Raji (cell line): Measurements from ENCODE around the gene SGIP1.

Source experiments
- POLR2A ChIP-seq: IDR thresholded peaks from 2 replicates; pipeline ENCODE4 v1.6.1; 2011; ENCODE audit warnings: low read depth, low read length, control low read depth; ENCODE audit not compliant: insufficient read depth

The SGIP1 gene

DNA sequence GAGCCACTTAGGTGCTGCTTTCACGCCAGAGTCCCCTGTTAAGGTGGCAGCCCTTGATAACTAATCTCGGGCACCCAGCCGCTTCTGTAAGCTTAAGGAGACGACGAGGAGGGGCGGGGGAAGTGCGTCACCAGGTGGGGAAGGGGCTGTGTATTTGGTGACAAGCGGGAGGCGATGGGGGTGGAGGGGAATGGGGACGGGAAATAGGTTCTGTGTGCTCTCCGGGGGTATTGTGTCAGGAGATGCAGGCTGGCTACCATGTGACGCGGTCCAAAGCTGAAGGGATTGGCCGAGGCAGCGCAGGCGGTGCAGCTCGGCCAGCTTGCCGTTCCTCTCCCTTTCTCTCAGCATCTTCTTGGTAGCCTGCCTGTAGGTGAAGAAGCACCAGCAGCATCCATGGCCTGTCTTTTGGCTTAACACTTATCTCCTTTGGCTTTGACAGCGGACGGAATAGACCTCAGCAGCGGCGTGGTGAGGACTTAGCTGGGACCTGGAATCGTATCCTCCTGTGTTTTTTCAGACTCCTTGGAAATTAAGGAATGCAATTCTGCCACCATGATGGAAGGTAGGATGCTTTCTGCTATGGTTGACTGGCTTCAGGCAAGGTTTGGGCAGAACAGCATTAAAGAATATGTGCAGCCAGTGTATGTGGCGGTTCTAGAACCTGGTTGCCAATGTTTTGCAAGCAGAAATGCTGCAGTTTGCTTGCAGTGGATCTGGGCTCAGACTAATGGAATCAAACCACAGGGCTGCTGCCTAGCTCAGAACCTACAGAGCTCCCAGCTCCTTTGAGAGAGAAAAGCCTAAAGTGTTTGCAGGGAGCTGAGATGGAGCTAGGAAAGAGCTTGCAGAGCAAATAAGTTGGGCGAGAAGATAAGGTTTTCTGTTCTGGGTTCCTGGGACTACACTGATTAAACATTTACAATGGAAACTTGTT is at the start of gene SGIP1:
SGIP1 (plus strand) TSS at position 350 of the 937 bp plus-strand sequence; CDS start at position 556, 206 bp downstream.
- no peak for TF ChIP-seq POLR2A

DNA sequence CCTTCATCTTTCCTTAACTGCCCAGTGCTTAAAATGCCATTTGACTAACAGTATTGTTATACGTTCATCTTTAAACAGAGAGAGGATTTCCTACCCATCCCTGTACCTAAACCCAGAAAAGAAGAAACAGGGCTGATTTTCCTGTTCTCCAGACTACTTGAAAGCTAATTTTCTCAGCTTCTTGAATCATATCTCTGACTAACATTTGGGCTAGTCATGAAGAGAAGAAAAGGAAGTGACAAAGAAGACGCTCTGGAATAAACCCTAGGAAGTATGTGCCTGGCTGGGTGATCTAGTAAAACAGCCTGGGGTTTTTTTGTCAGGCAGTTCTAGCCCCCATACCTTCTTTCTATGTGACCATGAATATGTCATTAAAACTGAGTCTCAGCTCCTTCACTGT is 44.8 kb upstream of the SGIP1 start:
- TF ChIP-seq POLR2A, result no peak

GRCh38 chr1:66489972-66490601 is 43.9 kb upstream of the SGIP1 start:
- TF ChIP-seq POLR2A, result no peak

GRCh38 chr1:66490816-66491215 is 43.1 kb upstream of the SGIP1 start:
- TF ChIP-seq POLR2A, result no peak

DNA sequence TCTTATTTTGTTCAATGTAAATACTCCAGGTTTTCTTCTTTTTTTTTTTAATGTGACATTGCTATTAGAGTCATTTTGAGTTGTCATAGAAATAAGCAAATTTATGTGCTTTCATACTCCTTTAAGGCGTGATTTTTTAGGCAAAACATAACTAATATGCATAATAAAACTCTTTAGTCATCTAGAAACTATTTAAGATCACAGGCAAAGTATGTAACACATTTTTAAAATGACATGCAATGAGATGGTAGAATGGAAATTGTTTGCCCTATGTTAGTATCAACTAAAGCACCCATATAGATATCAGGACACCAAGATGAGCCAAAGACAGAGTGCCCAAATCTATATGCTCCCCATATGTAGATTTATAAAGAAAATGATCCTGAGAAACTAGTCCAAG is 41.5 kb upstream of the SGIP1 start:
- TF ChIP-seq POLR2A, result no peak

DNA sequence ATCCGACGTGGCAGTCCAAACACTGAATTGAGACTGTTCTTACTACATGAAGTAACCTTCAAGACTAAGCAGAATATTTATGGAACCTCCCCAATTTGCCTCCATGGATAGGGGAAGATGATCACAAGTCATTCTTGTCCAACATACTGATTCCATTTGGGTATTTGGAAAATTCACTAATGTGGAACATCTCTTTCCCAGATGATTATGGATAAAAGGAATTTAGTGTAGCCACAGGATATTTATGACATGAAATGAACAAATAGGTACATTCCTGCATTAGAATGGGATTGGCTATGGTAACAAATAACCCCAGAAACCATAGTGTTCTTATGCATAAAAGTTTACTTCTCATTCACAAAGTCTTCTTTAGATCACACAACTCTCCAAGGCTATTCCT is 40.2 kb upstream of the SGIP1 start:
- no peak for TF ChIP-seq POLR2A

- no peak for TF ChIP-seq POLR2A
Measured at GRCh38 chr1:66494482-66494881, 39.5 kb upstream of the SGIP1 start.

- TF ChIP-seq POLR2A, result no peak
Measured at GRCh38 chr1:66495495-66495894, 38.5 kb upstream of the SGIP1 start.

DNA sequence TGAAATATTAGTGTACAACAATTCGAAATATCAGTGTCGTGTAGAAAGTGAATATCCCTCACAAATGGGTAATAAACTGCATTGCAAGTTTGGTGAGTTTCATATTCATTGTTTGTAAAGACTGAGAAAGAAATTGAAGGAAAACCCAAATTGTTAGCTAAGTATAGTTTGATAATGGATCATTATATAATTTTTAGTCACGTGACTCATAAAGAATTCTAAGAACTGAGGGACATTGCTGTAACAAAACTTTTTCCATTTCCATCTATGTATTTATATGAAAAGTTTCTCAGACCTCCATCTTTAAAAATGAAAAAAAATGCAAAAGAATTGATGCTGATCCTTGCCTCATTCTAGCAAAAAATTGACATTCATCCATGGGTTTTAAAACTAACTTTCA is 36.0 kb upstream of the SGIP1 start:
- TF ChIP-seq POLR2A, result no peak

DNA sequence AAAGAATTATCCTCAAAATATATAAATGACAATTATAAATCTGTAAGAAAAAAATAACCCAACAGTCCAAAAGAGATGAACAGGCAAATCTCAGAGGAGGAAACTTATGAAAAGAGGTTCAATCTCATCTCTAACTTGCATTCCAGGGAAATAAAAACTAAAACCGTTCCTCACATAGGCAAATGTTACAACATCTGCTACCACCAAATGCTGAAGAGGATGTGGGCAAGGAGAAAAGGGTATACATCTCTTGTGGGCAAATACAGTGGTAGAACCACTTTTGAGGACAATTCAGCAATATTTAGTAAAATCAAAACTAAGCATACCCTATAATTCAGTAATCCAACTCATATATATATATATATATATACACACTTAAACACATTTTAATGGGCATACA is 33.7 kb upstream of the SGIP1 start:
- no peak for TF ChIP-seq POLR2A

- TF ChIP-seq POLR2A, result no peak
Measured at GRCh38 chr1:66502086-66502485, 31.9 kb upstream of the SGIP1 start.

DNA sequence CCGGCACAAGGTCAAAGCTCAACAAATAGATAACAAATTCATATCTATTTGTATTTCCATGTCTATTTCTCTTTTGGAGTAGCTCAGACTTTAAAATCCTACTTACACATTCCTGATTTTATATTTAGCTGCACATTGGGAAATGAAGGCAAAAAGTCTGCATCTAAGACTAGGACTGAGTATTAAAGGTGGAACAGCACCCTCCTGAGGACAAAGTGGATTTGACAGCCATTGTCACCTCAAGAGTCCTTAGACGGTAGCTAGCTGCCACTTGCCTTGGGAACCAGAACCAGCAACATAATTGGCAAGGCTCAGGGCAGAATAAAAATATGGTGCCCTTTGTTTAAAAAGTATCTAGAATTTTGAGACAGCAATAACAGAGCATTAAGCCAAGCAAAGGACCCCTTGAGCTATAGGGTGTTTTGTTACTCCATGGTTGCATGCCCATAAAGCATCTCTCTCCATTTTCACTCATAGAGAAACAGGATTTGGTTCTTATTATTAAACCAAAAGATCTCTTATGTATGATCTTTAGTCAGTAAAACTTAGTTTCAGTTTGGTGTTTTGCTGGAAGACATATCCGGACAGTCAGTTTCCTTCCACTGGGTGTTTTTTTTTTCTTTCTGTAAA is 30.0 kb upstream of the SGIP1 start:
- no peak for TF ChIP-seq POLR2A

DNA sequence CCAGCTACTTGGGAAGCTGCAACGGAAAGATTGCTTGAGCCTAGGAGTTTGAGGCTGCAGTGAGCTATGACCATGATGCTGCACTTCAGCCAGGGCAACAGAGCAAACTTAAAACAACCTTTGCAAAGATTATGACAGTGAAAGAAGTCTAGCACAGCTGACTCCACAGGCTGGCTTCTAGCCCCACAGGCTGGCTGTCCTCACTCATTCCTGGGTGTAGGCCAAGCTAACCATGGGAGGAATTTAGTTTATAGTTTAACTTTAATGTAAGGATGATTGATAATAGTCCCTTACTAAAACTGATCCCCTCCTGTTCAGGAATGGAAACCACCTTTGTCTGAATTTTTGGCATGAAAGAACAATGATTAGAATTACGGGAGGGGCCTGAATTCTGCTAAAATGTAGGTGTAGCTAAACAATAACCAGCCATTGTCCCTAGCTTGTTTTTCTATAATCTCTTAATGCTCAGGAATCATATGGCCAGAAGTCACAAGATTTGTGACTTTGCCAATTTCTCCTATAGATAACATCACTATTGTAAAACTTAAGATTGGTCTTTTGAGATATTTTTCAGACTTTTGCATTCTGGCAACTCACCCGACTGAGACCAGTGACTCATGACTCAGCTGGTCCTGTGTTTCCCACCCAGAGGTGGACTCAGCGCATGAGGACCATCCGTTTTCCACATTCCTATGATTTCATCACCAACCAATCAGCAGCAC is 28.1 kb upstream of the SGIP1 start:
- no peak for TF ChIP-seq POLR2A

- TF ChIP-seq POLR2A, result no peak
Measured at GRCh38 chr1:66506393-66506687, 27.6 kb upstream of the SGIP1 start.

- no peak for TF ChIP-seq POLR2A
Measured at GRCh38 chr1:66506991-66507390, 27.0 kb upstream of the SGIP1 start.
